ENCODE data around the gene OOSP2.
"Not testable (repeated sequence)": the region's sequence is repeated elsewhere in the genome, so short reads cannot be mapped to it uniquely, and the experiment has no call there.

Gene OOSP2, protein sequence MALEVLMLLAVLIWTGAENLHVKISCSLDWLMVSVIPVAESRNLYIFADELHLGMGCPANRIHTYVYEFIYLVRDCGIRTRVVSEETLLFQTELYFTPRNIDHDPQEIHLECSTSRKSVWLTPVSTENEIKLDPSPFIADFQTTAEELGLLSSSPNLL

GRCh38 chr11:60040109-60040508, at the start of gene OOSP2:
Gene OOSP2, plus strand, starts transcription at chr11:60040409. Its CDS starts 51 bp downstream, at chr11:60040460.
- H3K4me1 ChIP-seq (ENCODE audit: insufficient read depth, low read length) = peaks cover 7% of the 10 kb centered on the region; the same call in 1 of the 2 replicates
- no peak within 1 kb of the TSS for H3K4me3 ChIP-seq (ENCODE audit: low read length)
- no peaks in the 10 kb centered on the region for H3K27me3 ChIP-seq (ENCODE audit: insufficient read depth, low read length)
- H3K27ac ChIP-seq (ENCODE audit: low read length) = no peak within 1 kb of the TSS
- no peak within 1 kb of the TSS for H3K9ac ChIP-seq (ENCODE audit: low read depth, low read length)
- no peaks in the 10 kb centered on the region for H3K9me3 ChIP-seq (ENCODE audit: insufficient read depth, low read depth, low read length)
- H3K36me3 ChIP-seq (ENCODE audit: insufficient read depth, low read depth, low read length) = no peaks in the 10 kb centered on the region

DNA sequence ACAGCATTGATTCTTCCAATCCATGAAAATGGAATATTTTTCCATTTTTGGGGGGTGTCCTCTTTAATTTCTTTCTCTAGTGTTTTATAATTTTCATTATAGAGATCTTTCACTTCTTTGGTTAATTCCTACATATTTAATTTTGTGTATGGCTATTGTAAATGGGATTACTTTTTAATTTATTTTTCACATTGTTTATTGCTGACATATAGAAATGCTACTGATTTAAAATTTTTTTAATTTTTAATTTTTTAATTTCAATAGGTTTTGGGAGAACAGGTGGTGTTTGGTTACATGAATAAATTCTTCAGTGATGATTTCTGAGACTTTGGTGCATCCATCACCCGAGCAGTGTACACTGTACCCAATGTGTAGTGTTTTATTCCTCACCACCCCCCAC, 49.8 kb upstream of the OOSP2 start:
- Histone ChIP-seq H3K4me3 (ENCODE audit: low read length) (no peak overlapping the region), H3K36me3 (ENCODE audit: insufficient read depth, low read depth, low read length) (no peaks in the 10 kb centered on the region), H3K9me3 (ENCODE audit: insufficient read depth, low read depth, low read length) (peaks cover 3% of the 10 kb centered on the region; the same call in 1 of the 2 replicates), H3K9ac (ENCODE audit: low read depth, low read length) (no peak overlapping the region), H3K4me1 (ENCODE audit: insufficient read depth, low read length) (no peaks in the 10 kb centered on the region), H3K27ac (ENCODE audit: low read length) (no peak overlapping the region), H3K27me3 (ENCODE audit: insufficient read depth, low read length) (no peaks in the 10 kb centered on the region)

- H3K9ac ChIP-seq (ENCODE audit: low read depth, low read length) = no peak overlapping the region
- H3K4me3 ChIP-seq (ENCODE audit: low read length) = no peak overlapping the region
- no peaks in the 10 kb centered on the region for H3K4me1 ChIP-seq (ENCODE audit: insufficient read depth, low read length)
- H3K27me3 ChIP-seq (ENCODE audit: insufficient read depth, low read length) = no peaks in the 10 kb centered on the region
- H3K36me3 ChIP-seq (ENCODE audit: insufficient read depth, low read depth, low read length) = no peaks in the 10 kb centered on the region
- H3K9me3 ChIP-seq (ENCODE audit: insufficient read depth, low read depth, low read length) = peaks cover 3% of the 10 kb centered on the region; the same call in 1 of the 2 replicates
- H3K27ac ChIP-seq (ENCODE audit: low read length) = no peak overlapping the region
These were observed 47.8 kb upstream of the OOSP2 start for GRCh38 chr11:59992425-59992824.

DNA sequence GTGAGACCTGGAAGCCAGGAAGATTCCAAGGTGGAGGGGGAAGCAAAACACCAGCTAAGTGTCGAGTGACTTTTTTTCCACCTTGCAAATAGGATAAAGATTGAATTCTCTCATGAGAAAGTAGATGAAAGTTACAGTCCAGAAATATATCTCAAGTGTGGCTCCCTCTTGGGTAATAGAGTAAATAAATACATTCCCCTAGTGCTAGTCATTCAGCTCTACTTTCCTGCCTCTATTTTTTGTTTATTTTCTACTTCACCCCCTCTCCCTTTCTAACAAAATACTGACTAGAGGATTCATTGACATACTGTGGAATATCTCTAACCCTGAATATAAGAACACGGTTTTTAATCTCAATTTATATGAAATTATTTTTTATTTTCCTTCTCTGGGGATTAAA, 42.4 kb upstream of the OOSP2 start:
- no peak overlapping the region for H3K27ac ChIP-seq (ENCODE audit: low read length)
- no peaks in the 10 kb centered on the region for H3K27me3 ChIP-seq (ENCODE audit: insufficient read depth, low read length)
- H3K9ac ChIP-seq (ENCODE audit: low read depth, low read length) = no peak overlapping the region
- no peaks in the 10 kb centered on the region for H3K36me3 ChIP-seq (ENCODE audit: insufficient read depth, low read depth, low read length)
- H3K4me3 ChIP-seq (ENCODE audit: low read length) = no peak overlapping the region
- H3K9me3 ChIP-seq (ENCODE audit: insufficient read depth, low read depth, low read length) = no peaks in the 10 kb centered on the region
- no peaks in the 10 kb centered on the region for H3K4me1 ChIP-seq (ENCODE audit: insufficient read depth, low read length)

GRCh38 chr11:59999691-60000090, 40.5 kb upstream of the OOSP2 start:
- H3K4me3 ChIP-seq (ENCODE audit: low read length) = no peak overlapping the region
- no peak overlapping the region for H3K9ac ChIP-seq (ENCODE audit: low read depth, low read length)
- no peak overlapping the region for H3K27ac ChIP-seq (ENCODE audit: low read length)
- H3K36me3 ChIP-seq (ENCODE audit: insufficient read depth, low read depth, low read length) = no peaks in the 10 kb centered on the region
- no peaks in the 10 kb centered on the region for H3K4me1 ChIP-seq (ENCODE audit: insufficient read depth, low read length)
- H3K9me3 ChIP-seq (ENCODE audit: insufficient read depth, low read depth, low read length) = no peaks in the 10 kb centered on the region
- H3K27me3 ChIP-seq (ENCODE audit: insufficient read depth, low read length) = no peaks in the 10 kb centered on the region

DNA sequence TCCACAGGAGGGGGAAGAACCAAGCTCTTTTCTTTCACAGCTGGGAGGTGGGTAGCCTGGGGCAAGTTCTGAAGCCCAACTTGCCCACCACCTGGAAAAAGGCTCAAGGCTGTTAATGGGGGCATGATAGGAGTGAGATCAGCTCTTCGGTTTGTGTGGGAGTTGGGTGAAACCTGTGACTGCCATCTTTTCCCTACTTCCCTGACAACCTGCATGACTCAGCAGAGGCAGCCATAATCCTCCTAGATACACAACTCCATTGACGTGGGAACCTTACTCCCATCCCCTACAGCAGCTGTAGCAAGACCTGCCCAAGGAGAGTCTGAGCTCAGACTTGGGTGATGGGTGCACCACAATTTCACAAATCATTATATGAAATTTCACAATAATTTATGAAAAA, 36.5 kb upstream of the OOSP2 start:
- Histone ChIP-seq H3K27me3 (ENCODE audit: insufficient read depth, low read length) (no peaks in the 10 kb centered on the region), H3K36me3 (ENCODE audit: insufficient read depth, low read depth, low read length) (no peaks in the 10 kb centered on the region), H3K4me1 (ENCODE audit: insufficient read depth, low read length) (no peaks in the 10 kb centered on the region), H3K9me3 (ENCODE audit: insufficient read depth, low read depth, low read length) (no peaks in the 10 kb centered on the region), H3K9ac (ENCODE audit: low read depth, low read length) (no peak overlapping the region), H3K27ac (ENCODE audit: low read length) (no peak overlapping the region), H3K4me3 (ENCODE audit: low read length) (no peak overlapping the region)

GRCh38 chr11:60005360-60005759, 34.8 kb upstream of the OOSP2 start:
- no peak overlapping the region for H3K4me3 ChIP-seq (ENCODE audit: low read length)
- no peaks in the 10 kb centered on the region for H3K9me3 ChIP-seq (ENCODE audit: insufficient read depth, low read depth, low read length)
- no peaks in the 10 kb centered on the region for H3K27me3 ChIP-seq (ENCODE audit: insufficient read depth, low read length)
- no peaks in the 10 kb centered on the region for H3K36me3 ChIP-seq (ENCODE audit: insufficient read depth, low read depth, low read length)
- H3K27ac ChIP-seq (ENCODE audit: low read length) = no peak overlapping the region
- no peak overlapping the region for H3K9ac ChIP-seq (ENCODE audit: low read depth, low read length)
- no peaks in the 10 kb centered on the region for H3K4me1 ChIP-seq (ENCODE audit: insufficient read depth, low read length)

- Histone ChIP-seq H3K36me3 (ENCODE audit: insufficient read depth, low read depth, low read length) (no peaks in the 10 kb centered on the region), H3K9me3 (ENCODE audit: insufficient read depth, low read depth, low read length) (no peaks in the 10 kb centered on the region), H3K4me3 (ENCODE audit: low read length) (no peak within 1 kb of the TSS), H3K27me3 (ENCODE audit: insufficient read depth, low read length) (no peaks in the 10 kb centered on the region), H3K9ac (ENCODE audit: low read depth, low read length) (no peak within 1 kb of the TSS), H3K4me1 (ENCODE audit: insufficient read depth, low read length) (peaks cover 9% of the 10 kb centered on the region), H3K27ac (ENCODE audit: low read length) (no peak within 1 kb of the TSS)
These were observed 23.3 kb upstream of the OOSP2 start, which contains the start of gene OOSP4B for GRCh38 chr11:60016881-60017280. Gene OOSP4B, plus strand, starts transcription at chr11:60017181.

- H3K27ac ChIP-seq (ENCODE audit: low read length) = no peak overlapping the region
- no peaks in the 10 kb centered on the region for H3K36me3 ChIP-seq (ENCODE audit: insufficient read depth, low read depth, low read length)
- no peak overlapping the region for H3K9ac ChIP-seq (ENCODE audit: low read depth, low read length)
- no peaks in the 10 kb centered on the region for H3K9me3 ChIP-seq (ENCODE audit: insufficient read depth, low read depth, low read length)
- H3K4me3 ChIP-seq (ENCODE audit: low read length) = no peak overlapping the region
- no peaks in the 10 kb centered on the region for H3K27me3 ChIP-seq (ENCODE audit: insufficient read depth, low read length)
- H3K4me1 ChIP-seq (ENCODE audit: insufficient read depth, low read length) = peaks cover 9% of the 10 kb centered on the region
These were observed 22.2 kb upstream of the OOSP2 start for GRCh38 chr11:60018058-60018457.

DNA sequence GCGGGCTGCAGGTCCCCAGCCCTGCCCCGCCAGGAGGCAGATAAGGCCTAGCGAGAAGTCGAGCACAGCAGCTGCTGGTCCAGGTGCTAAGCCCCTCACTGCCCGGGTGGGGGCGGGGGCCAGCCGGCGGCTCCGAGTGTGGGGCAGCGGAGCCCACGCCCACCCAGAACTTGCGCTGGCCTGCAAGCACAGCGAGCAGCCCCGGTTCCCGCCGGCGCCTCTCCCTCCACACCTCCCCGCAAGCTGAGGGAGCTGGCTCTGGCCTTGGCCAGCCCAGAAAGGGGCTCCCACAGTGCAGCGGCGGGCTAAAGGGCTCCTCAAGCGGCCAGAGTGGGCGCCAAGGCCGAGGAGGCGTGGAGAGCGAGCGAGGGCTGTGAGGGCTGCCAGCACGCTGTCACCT, 19.8 kb upstream of the OOSP2 start:
- not testable (repeated sequence) for H3K9me3 ChIP-seq (ENCODE audit: insufficient read depth, low read depth, low read length); H3K36me3 ChIP-seq (ENCODE audit: insufficient read depth, low read depth, low read length); H3K4me1 ChIP-seq (ENCODE audit: insufficient read depth, low read length); H3K27ac ChIP-seq (ENCODE audit: low read length); H3K9ac ChIP-seq (ENCODE audit: low read depth, low read length); H3K4me3 ChIP-seq (ENCODE audit: low read length); H3K27me3 ChIP-seq (ENCODE audit: insufficient read depth, low read length)

DNA sequence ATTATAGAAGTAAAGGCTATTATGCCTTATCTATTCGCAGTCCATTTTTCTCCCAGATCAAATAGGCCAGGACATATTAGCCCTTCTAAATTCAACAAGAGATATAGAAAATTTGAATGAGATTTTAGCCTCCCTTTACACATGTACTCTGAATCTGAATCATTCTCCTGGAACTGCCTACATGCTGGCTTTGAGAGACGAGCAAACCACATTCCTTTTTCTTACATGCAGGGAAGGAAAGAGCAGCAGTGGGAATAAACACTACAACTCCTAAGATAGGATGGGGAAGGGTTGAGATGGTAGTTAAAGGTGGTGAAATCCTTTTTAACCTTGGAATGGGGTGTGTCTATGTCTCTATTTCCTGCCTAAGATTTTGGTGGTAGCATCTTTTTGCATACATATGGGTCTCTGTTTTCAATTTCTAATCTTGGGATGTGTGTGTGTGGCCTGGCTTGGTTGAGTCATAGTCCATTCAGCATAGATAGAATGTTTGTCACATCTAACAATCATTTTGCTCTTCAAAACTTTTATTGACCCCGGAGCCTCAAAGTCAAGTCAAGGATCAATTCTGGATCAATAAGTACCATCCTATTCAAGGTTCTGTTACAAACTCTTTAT, 11.1 kb upstream of the OOSP2 start:
- H3K9ac ChIP-seq (ENCODE audit: low read depth, low read length) = no peak overlapping the region
- H3K4me3 ChIP-seq (ENCODE audit: low read length) = no peak overlapping the region
- no peaks in the 10 kb centered on the region for H3K4me1 ChIP-seq (ENCODE audit: insufficient read depth, low read length)
- no peaks in the 10 kb centered on the region for H3K36me3 ChIP-seq (ENCODE audit: insufficient read depth, low read depth, low read length)
- no peak overlapping the region for H3K27ac ChIP-seq (ENCODE audit: low read length)
- H3K27me3 ChIP-seq (ENCODE audit: insufficient read depth, low read length) = no peaks in the 10 kb centered on the region
- no peaks in the 10 kb centered on the region for H3K9me3 ChIP-seq (ENCODE audit: insufficient read depth, low read depth, low read length)

DNA sequence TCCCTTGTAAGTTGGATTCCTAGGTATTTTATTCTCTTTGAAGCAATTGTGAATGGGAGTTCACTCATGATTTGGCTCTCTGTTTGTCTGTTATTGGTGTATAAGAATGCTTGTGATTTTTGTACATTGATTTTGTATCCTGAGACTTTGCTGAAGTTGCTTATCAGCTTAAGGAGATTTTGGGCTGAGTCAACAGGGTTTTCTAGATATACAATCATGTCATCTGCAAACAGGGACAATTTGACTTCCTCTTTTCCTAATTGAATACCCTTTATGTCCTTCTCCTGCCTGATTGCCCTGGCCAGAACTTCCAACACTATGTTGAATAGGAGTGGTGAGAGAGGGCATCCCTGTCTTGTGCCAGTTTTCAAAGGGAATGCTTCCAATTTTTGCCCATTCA, 10.2 kb downstream of the OOSP2 start:
- not testable (repeated sequence) for H3K36me3 ChIP-seq (ENCODE audit: insufficient read depth, low read depth, low read length); H3K27ac ChIP-seq (ENCODE audit: low read length); H3K27me3 ChIP-seq (ENCODE audit: insufficient read depth, low read length); H3K9me3 ChIP-seq (ENCODE audit: insufficient read depth, low read depth, low read length); H3K9ac ChIP-seq (ENCODE audit: low read depth, low read length); H3K4me3 ChIP-seq (ENCODE audit: low read length); H3K4me1 ChIP-seq (ENCODE audit: insufficient read depth, low read length)

Data from iPS-20b (cell line).